22Rv1 (cell line): ENCODE results near the gene DAO.

ENCODE experiments used
- H3K27ac ChIP-seq: fragments of 450-650 bp; 2 replicates; pipeline ENCODE4 v1.5.1; 2017
- ZFX ChIP-seq: fragments of 450-650 bp; IDR thresholded peaks from 2 replicates; pipeline ENCODE4 v1.6.1; 2017; ENCODE audit warnings: antibody characterized with exemption, borderline replicate concordance
- TF ChIP-seq, protein P1 (sequence below): fragments of 450-650 bp; IDR thresholded peaks from 2 replicates; pipeline ENCODE4 v1.5.1; 2017; ENCODE audit warnings: mild to moderate bottlenecking

The DAO gene

DNA sequence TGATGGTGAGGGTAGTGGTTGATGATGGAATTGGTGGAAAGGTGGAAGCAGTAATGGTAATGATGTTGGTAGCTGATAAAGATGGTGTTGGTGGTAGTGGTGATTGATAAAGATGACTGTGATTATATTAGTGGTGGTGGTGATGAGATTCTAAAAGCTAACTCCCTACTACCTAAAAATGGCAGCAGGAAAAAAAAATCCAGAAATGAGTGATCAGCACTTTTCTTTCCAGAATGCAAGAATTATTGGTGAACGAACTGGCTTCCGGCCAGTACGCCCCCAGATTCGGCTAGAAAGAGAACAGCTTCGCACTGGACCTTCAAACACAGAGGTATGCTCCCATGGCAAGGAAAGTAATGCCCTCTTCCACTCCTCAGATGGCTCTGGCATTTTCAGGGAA is 19.3 kb downstream of the DAO start:
- no peak overlapping the region for H3K27ac ChIP-seq
- TF ChIP-seq ZFX: no peak
- TF ChIP-seq, protein P1, sequence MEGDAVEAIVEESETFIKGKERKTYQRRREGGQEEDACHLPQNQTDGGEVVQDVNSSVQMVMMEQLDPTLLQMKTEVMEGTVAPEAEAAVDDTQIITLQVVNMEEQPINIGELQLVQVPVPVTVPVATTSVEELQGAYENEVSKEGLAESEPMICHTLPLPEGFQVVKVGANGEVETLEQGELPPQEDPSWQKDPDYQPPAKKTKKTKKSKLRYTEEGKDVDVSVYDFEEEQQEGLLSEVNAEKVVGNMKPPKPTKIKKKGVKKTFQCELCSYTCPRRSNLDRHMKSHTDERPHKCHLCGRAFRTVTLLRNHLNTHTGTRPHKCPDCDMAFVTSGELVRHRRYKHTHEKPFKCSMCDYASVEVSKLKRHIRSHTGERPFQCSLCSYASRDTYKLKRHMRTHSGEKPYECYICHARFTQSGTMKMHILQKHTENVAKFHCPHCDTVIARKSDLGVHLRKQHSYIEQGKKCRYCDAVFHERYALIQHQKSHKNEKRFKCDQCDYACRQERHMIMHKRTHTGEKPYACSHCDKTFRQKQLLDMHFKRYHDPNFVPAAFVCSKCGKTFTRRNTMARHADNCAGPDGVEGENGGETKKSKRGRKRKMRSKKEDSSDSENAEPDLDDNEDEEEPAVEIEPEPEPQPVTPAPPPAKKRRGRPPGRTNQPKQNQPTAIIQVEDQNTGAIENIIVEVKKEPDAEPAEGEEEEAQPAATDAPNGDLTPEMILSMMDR: no peak

DNA sequence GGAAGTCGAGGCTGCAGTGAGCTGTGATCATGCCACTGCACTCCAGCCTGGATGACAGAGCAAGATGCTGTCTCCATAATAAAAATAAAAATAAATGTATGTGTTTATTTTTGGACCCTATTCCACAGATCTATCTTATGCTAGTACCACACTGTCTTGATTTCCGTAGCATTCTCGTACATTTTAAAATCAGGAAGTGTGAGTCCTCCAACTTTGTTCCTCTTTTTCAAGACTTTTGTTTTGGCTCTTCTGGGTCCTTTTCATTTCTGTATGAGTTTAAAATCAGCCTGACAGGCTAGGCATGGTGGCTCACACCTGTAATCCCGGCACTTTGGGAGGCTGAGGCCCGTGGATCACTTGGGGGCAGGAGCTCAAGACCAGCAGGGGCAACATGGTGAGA is 25.8 kb downstream of the DAO start:
- H3K27ac ChIP-seq: no peak overlapping the region
- TF ChIP-seq, protein P1: no peak
- no peak for TF ChIP-seq ZFX

GRCh38 chr12:108906971-108907370 is 27.1 kb downstream of the DAO start:
- TF ChIP-seq ZFX: no peak
- TF ChIP-seq, protein P1: no peak
- no peak overlapping the region for H3K27ac ChIP-seq

- TF ChIP-seq, protein P1: no peak
- TF ChIP-seq ZFX: no peak
- no peak overlapping the region for H3K27ac ChIP-seq
These were observed 28.0 kb downstream of the DAO start for GRCh38 chr12:108907839-108908351.

DNA sequence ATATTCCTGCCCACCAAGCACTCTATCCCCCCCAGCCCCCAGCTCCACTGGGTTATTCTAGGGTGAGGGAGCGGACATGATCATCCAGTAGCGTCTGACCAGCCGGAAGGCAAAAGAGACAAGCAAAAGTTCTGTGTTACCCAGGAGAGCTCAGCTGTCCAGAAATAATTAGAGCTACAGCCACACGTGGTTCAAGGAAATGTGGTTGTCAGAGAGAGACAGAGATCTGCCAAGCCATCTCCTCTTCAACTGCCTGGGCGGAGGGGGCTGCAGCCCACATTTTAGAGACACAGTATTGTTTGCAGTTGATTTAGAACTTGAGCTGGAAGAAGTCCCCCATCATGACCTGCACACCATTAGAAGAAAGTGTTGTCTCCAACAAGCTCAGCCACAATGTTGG is 30.4 kb downstream of the DAO start:
- TF ChIP-seq, protein P1: no peak
- TF ChIP-seq ZFX: no peak

GRCh38 chr12:108911915-108912314 is 32.0 kb downstream of the DAO start:
- TF ChIP-seq ZFX: no peak
- TF ChIP-seq, protein P1: no peak
- H3K27ac ChIP-seq: no peak overlapping the region

More for the DNA sequence above, 30.4 kb downstream of the DAO start:
- no peak overlapping the region for H3K27ac ChIP-seq

GRCh38 chr12:108912361-108912760 is 32.5 kb downstream of the DAO start:
- H3K27ac ChIP-seq: no peak overlapping the region
- TF ChIP-seq, protein P1: no peak
- TF ChIP-seq ZFX: no peak
